Measurements from ENCODE around the gene OR1E1. TPM values are rescaled to one million over a fixed set of nuclear protein-coding genes. Genes with fewer than 3 reads are reported as not detected.

OR1E1 gene
- total RNA-seq, 1 experiment from 2014 or later, result not detected

Other genes starting within 250 kb of the OR1E1 start
- not detected in 2 replicates for gene OR1A2, start 200.9 kb downstream of the OR1E1 start, total RNA-seq (2014; rRNA removed; shearing (Covaris generic))
- not detected in 2 replicates for gene OR1A1, start 190.7 kb downstream of the OR1E1 start, total RNA-seq (2014; rRNA removed; shearing (Covaris generic))
- not detected in 2 replicates for gene OR3A1, start 100.0 kb downstream of the OR1E1 start, total RNA-seq (2014; rRNA removed; shearing (Covaris generic))
- not detected in 2 replicates for gene OR3A2, start 12.1 kb downstream of the OR1E1 start, total RNA-seq (2014; rRNA removed; shearing (Covaris generic))
- not detected in 2 replicates for gene OR3A3, start 13.0 kb upstream of the OR1E1 start, total RNA-seq (2014; rRNA removed; shearing (Covaris generic))
- not detected in 2 replicates for gene OR1E2, start 35.4 kb upstream of the OR1E1 start, total RNA-seq (2014; rRNA removed; shearing (Covaris generic))
- gene SPATA22, start 73.4 kb upstream of the OR1E1 start, total RNA-seq (2014; rRNA removed; shearing (Covaris generic)), result not detected in 2 replicates
- gene ASPA, start 77.6 kb upstream of the OR1E1 start, total RNA-seq (2014; rRNA removed; shearing (Covaris generic)), result 0.16 and 0.66 TPM in 2 replicates
- not detected in 2 replicates for gene TRPV3, start 159.4 kb upstream of the OR1E1 start, total RNA-seq (2014; rRNA removed; shearing (Covaris generic))
- gene TRPV1, start 211.0 kb upstream of the OR1E1 start, total RNA-seq (2014; rRNA removed; shearing (Covaris generic)), result 1.2 and 1.7 TPM in 2 replicates
- gene SHPK, start 237.8 kb upstream of the OR1E1 start, total RNA-seq (2014; rRNA removed; shearing (Covaris generic)), result 4.9 and 6.1 TPM in 2 replicates
- gene CTNS, start 238.3 kb upstream of the OR1E1 start, total RNA-seq (2014; rRNA removed; shearing (Covaris generic)), result 12.6 and 22.6 TPM in 2 replicates